Activated naive CD4-positive, alpha-beta T cell treated with anti-CD3 and anti-CD28 coated beads for 36 hours (primary cell): ENCODE data around the gene HHLA2. TPM values are rescaled to one million over a fixed set of nuclear protein-coding genes. Genes with fewer than 3 reads are reported as not detected.

Experiments used
- CTCF ChIA-PET: fragments of 350-600 bp; sonication (Branson Sonifier 250); formaldehyde crosslinking; loops from one replicate; lab custom pipeline; 2021; ENCODE audit warnings: antibody characterized with exemption; lab: Charles Lee
- DNase-seq: peaks from one replicate; pipeline ENCODE4 v3.0.0-alpha.2; 2020
- H3K27ac Mint-ChIP-seq: one replicate; pipeline ENCODE4 v1.8.0; 2021; ENCODE audit warnings: mild to moderate bottlenecking, mixed read lengths
- H3K27me3 Mint-ChIP-seq: one replicate; pipeline ENCODE4 v1.8.0; 2021; ENCODE audit warnings: low read depth, mixed read lengths
- H3K36me3 Mint-ChIP-seq: one replicate; pipeline ENCODE4 v1.8.0; 2021; ENCODE audit warnings: low read depth, mixed read lengths
- H3K4me1 Mint-ChIP-seq: one replicate; pipeline ENCODE4 v1.8.0; 2021; ENCODE audit warnings: low read depth, mixed read lengths
- H3K4me3 Mint-ChIP-seq: one replicate; pipeline ENCODE4 v1.8.0; 2021; ENCODE audit warnings: mild to moderate bottlenecking, moderate library complexity, mixed read lengths
- H3K9me3 Mint-ChIP-seq: one replicate; pipeline ENCODE4 v1.8.0; 2021; ENCODE audit warnings: mixed read lengths
- intact Hi-C: fragments of 100-400 bp; cut with micrococcal nuclease; formaldehyde crosslinking; loops from one replicate; pipeline ENCODE4 v1.15.1; 2023
- total RNA-seq, 2 experiments: library from RNA; stranded (reverse); gene quantifications; one replicate each; pipeline ENCODE4 v1.2.3, GENCODE V29; 2021

The HHLA2 gene
- total RNA-seq, 2 experiments from 2014 or later: 0.22 to 0.26 TPM

DNA sequence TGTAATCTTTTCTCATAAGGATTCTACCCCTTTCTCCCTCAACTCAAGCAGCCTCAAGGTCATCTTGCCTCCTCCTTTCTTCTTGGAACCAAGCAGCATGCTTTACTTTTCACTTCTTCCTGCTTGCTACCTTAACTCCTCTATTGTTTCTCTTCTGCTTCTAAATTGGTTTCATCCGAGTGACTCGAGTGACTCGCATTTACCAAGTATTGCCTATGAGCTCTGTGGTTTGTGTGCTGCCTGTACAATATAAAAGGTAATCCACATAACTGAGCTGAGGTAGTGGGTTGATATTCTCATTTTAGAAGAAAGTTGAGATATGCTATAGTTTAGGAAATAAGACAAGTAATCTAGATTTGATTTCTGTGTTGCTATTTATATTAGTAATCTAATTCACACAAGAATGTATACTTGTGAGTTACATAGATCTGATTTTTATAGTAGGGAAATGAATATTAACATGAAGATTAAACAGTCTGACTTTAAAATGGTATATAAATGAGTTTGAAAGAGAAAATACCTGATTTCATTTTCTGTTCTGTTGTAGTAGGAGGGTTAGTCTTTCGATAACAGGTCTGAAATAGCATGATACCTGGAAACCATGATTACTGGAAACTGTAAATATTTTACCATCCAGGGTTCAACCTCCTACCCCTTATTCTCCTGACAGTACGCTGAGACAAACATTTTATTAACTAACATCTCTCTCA, 5.5 kb downstream of the HHLA2 start:
- Mint-ChIP-seq H3K27me3 (no peaks in the 10 kb centered on the region), H3K4me1 (peaks cover 45% of the 10 kb centered on the region), H3K36me3 (no peaks in the 10 kb centered on the region), H3K27ac (peak overlapping the region; percentile 59), H3K9me3 (no peaks in the 10 kb centered on the region), H3K4me3 (peak overlapping the region; percentile 48)
- DNase-seq: peak; percentile 26
- CTCF ChIA-PET: no interaction called here
- intact Hi-C loops: loop anchor here (1.0 to 5.0 kb wide), 4 partner anchors 9 to 870 kb away; no protein-coding TSS in a partner anchor

DNA sequence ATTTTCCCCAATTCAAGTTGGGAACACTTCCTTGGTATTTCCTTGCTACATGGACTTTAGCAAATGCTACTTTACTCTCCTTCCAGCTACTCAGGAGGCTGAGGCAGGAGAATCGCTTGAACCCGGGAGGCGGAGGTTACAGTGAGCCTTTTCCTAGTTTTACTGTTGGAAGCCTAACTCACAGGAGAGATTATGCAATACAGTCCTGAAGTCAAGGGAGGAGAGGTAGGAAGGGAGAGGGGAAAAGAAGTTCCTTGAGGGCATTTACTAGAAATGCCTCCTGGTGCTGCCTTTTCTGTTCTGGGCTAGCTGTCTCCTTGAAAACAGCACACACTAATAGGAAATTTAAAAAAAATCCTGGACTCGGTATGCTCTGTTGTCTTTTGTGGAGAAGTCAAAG, 6.2 kb downstream of the HHLA2 start:
- Mint-ChIP-seq H3K9me3 (no peaks in the 10 kb centered on the region), H3K36me3 (no peaks in the 10 kb centered on the region), H3K4me3 (peak overlapping the region; percentile 20), H3K27me3 (no peaks in the 10 kb centered on the region), H3K27ac (peak overlapping the region; percentile 58), H3K4me1 (peaks cover 45% of the 10 kb centered on the region)
- no peak for DNase-seq
- intact Hi-C loops: loop anchor here (1.0 to 5.0 kb wide), 3 partner anchors 214 to 870 kb away; no protein-coding TSS in a partner anchor
- CTCF ChIA-PET: no interaction called here

DNA sequence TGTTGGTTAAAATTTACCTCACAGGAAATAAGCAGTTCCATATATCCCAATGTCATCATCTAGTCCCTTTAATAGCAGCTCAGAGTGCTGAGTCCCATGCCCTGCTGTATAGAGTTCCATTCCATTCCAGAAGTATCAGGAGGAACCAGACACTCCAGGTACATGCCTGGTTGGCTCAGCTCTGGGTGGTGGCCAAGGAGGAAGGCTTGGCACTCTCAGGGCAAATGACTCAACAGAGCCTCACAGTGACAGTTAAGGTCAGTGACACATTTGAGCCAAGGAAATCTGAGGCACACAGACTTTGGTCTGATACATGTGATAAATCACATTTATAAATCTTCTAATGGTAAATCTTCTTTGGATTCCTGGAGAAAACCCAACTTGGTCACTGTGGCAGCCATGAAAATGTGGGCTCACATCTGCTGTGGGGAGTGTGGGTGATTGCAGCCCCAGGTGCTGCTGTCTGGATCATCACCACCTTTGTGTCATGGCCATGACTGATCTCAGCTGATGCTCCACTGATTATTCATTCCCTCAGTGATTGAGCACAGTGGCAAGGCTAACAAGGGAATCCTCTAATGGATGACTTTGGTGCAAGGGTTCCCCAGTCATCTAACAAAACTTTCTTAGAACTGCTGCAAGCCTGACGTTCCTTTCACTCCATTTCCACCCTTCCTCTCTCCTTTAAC, 9.3 kb downstream of the HHLA2 start:
- Mint-ChIP-seq H3K4me3 (no peak overlapping the region), H3K9me3 (peaks cover 3% of the 10 kb centered on the region), H3K4me1 (peaks cover 35% of the 10 kb centered on the region), H3K27me3 (no peaks in the 10 kb centered on the region), H3K36me3 (no peaks in the 10 kb centered on the region), H3K27ac (no peak overlapping the region)
- intact Hi-C loops: no loop called here
- DNase-seq: peak; percentile 17
- CTCF ChIA-PET: interaction anchor here (1.3 to 1.8 kb wide), 2 partner anchors 13 to 152 kb away, joined by 4 to 5 read pairs; no protein-coding TSS in a partner anchor

DNA sequence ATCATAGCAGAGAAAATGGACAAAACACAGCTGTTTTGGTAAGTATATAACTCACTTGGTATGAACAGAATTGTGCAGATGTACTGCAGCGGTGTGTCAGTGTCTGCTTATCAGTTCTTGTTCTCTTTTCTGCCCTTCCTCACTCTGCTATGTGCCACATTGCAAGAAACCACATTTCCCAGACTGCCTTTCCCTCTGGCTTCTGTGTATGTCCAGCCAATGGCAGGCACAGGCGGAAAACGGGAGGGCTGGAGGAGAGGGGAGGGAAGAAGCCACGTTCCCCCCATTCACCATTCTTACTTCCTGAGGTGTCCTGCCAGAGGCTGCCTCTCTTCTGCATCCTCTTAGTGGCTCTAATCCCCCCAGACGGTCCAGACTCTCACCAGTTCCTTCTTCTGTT, 15.4 kb downstream of the HHLA2 start:
- H3K9me3 Mint-ChIP-seq: peaks cover 3% of the 10 kb centered on the region

GRCh38 chr3:108312656-108313055, 16.3 kb downstream of the HHLA2 start:
- Mint-ChIP-seq H3K36me3 (no peaks in the 10 kb centered on the region), H3K27me3 (peaks cover 3% of the 10 kb centered on the region), H3K4me3 (no peak overlapping the region), H3K9me3 (peaks cover 3% of the 10 kb centered on the region), H3K4me1 (no peaks in the 10 kb centered on the region), H3K27ac (no peak overlapping the region)
- DNase-seq: no peak
- intact Hi-C loops: no loop called here
- CTCF ChIA-PET: no interaction called here

More for the DNA sequence above, 15.4 kb downstream of the HHLA2 start:
- Mint-ChIP-seq H3K4me3 (no peak overlapping the region), H3K4me1 (no peaks in the 10 kb centered on the region), H3K27ac (no peak overlapping the region), H3K36me3 (no peaks in the 10 kb centered on the region), H3K27me3 (peaks cover 3% of the 10 kb centered on the region)
- CTCF ChIA-PET: no interaction called here
- no peak for DNase-seq
- intact Hi-C loops: no loop called here

- no peaks in the 10 kb centered on the region for H3K9me3 Mint-ChIP-seq
- CTCF ChIA-PET: no interaction called here
- H3K36me3 Mint-ChIP-seq: no peaks in the 10 kb centered on the region
- H3K27ac Mint-ChIP-seq: no peak overlapping the region
- no peak for DNase-seq
- H3K4me3 Mint-ChIP-seq: no peak overlapping the region
- intact Hi-C loops: no loop called here
- peaks cover 3% of the 10 kb centered on the region for H3K27me3 Mint-ChIP-seq
- peaks cover 3% of the 10 kb centered on the region for H3K4me1 Mint-ChIP-seq
Measured at GRCh38 chr3:108315767-108316301, 19.5 kb downstream of the HHLA2 start.

GRCh38 chr3:108319428-108320082, 23.2 kb downstream of the HHLA2 start:
- Mint-ChIP-seq H3K27me3 (no peaks in the 10 kb centered on the region), H3K36me3 (no peaks in the 10 kb centered on the region), H3K9me3 (no peaks in the 10 kb centered on the region), H3K4me1 (peaks cover 8% of the 10 kb centered on the region), H3K4me3 (no peak overlapping the region), H3K27ac (no peak overlapping the region)
- CTCF ChIA-PET: interaction anchor here (0.5 to 1.5 kb wide), 2 partner anchors 14 to 163 kb away, joined by 3 to 5 read pairs; no protein-coding TSS in a partner anchor
- intact Hi-C loops: no loop called here
- no peak for DNase-seq

DNA sequence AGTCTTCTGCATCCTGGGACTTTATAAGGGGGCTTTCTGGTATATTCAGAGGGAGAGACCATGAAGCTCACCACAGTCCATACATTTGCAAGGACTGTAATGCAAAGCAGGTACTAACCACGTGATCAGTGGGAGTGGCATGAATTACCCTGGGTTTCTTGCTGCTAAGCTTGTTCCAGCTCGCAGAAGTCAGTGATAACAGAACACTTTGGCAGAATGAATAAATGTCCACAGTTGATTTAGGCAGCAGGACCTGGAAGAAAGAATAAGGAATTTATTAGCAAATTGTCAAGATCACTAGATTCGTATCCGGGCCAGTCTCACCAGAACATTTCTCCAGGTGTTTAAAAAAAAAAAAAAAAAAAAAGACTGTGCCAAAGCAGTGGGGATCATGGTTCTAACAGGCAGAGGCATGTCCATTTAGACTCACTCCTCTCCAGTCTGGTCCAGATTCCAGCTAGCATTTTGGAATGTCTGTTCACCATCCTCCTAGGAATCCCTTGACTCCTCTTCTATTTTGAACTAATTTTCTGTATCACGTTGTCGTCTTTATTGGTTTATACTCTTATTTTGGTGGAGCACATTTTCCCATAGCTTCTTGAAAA, 24.5 kb downstream of the HHLA2 start:
- intact Hi-C loops: no loop called here
- Mint-ChIP-seq H3K36me3 (no peaks in the 10 kb centered on the region), H3K4me3 (no peak overlapping the region), H3K4me1 (peaks cover 8% of the 10 kb centered on the region), H3K9me3 (no peaks in the 10 kb centered on the region), H3K27ac (no peak overlapping the region), H3K27me3 (no peaks in the 10 kb centered on the region)
- DNase-seq: no peak
- CTCF ChIA-PET: interaction anchor here (1.4 kb wide), 1 partner anchor 168 kb away, joined by 4 read pairs; no protein-coding TSS in a partner anchor

DNA sequence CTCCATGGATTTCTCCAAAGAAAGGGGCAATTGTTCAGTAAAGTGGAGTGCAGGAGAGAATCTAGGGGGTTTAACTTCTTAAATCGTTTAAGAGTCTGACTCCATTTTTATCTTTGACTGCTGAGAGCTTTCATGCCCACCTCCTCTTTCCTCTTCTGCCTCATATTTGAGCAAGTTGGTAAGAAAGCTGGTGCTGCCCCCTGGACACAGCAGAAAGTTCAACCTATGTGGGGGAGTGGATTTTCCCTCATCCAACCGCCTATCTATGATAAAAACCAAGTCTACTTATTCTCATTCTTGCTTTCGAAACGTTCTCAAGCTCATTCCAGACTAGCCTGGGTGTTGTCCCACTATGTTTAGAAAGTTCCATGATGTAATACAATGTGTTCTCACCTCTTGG, 26.0 kb downstream of the HHLA2 start:
- peak; percentile 55 for DNase-seq
- Mint-ChIP-seq H3K4me3 (no peak overlapping the region), H3K27me3 (no peaks in the 10 kb centered on the region), H3K9me3 (peaks cover 7% of the 10 kb centered on the region), H3K36me3 (no peaks in the 10 kb centered on the region), H3K27ac (no peak overlapping the region), H3K4me1 (peaks cover 9% of the 10 kb centered on the region)
- intact Hi-C loops: loop anchor here (1.0 kb wide), 2 partner anchors 169 to 380 kb away; no protein-coding TSS in a partner anchor
- CTCF ChIA-PET: interaction anchor here (0.6 to 1.4 kb wide), 5 partner anchors 82 to 870 kb away, joined by 3 to 4 read pairs (median 3); no protein-coding TSS in a partner anchor

DNA sequence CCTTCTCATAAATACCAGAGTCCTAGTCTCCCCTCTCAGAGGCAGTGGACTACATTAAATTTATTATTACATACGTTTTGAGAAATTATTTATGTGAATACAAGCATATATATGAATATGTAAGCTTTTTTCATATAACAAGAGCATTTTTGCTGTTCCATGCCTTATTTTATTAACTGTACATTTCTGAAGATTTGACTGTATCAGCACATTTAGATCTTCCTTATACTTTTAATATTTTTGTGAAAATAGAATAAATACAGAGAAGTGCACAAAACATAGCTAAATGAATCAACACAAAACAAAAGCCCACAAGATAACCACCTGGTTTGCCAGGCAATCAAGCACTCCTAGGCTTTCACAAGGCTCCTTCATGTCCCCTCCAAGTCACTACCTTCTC, 27.8 kb downstream of the HHLA2 start:
- H3K36me3 Mint-ChIP-seq: no peaks in the 10 kb centered on the region
- H3K27ac Mint-ChIP-seq: no peak overlapping the region
- DNase-seq: no peak
- CTCF ChIA-PET: no interaction called here
- H3K4me3 Mint-ChIP-seq: no peak overlapping the region
- peaks cover 17% of the 10 kb centered on the region for H3K4me1 Mint-ChIP-seq
- H3K9me3 Mint-ChIP-seq: peaks cover 8% of the 10 kb centered on the region
- H3K27me3 Mint-ChIP-seq: no peaks in the 10 kb centered on the region
- intact Hi-C loops: no loop called here

DNA sequence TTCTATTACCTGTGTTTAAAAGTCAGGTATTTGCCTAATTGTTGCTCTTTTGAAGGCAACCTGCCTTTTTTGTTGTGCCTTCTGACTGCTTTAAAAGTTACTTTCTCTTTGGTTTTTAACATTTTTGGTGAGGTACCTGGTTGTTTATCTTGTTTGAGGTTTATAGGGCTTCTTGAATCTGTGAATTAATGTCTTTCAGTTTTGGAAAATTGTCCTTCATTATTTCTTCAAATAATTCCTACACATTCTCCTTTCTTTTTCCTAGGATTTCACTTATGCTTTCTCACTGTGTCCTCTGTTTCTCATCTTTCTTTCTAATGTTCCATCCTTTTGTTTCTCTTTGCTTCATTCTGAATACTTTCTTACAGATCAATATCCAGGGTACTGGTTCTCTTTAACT, 30.8 kb downstream of the HHLA2 start:
- no peak for DNase-seq
- Mint-ChIP-seq H3K9me3 (peaks cover 8% of the 10 kb centered on the region), H3K36me3 (no peaks in the 10 kb centered on the region), H3K4me1 (peaks cover 23% of the 10 kb centered on the region), H3K4me3 (no peak overlapping the region), H3K27ac (no peak overlapping the region), H3K27me3 (no peaks in the 10 kb centered on the region)
- intact Hi-C loops: no loop called here
- CTCF ChIA-PET: no interaction called here
